Activated CD8-positive, alpha-beta memory T cell treated with anti-CD3 and anti-CD28 coated beads for 1 hour (primary cell): ENCODE results near the gene FAM72C.
"Not testable (repeated sequence)": the region's sequence is repeated elsewhere in the genome, so short reads cannot be mapped to it uniquely, and the experiment has no call there.

Experiments used
- DNase-seq, 2 donors: peaks; one replicate each; pipeline ENCODE4 v3.0.0-alpha.2; 2020; ENCODE audit warnings: low read depth in 1 of 2; ENCODE audit errors: extremely low read depth in 1 of 2

Gene FAM72C

GRCh38 chr1:143918552-143918951 lies 53.2 kb downstream of the FAM72C start:
- DNase-seq, result not testable (repeated sequence)

- DNase-seq, result not testable (repeated sequence)
These were observed 58.1 kb downstream of the FAM72C start for GRCh38 chr1:143913705-143914104.
